AG10803 (cell line): ENCODE data around the gene VWA8.

Source experiments
- DNase-seq: peaks from one replicate; pipeline ENCODE4 v3.0.0; 2010; ENCODE audit warnings: low read depth
- H3K4me3 ChIP-seq: 2 replicates; pipeline ENCODE4 v1.5.1; 2011; ENCODE audit warnings: mild to moderate bottlenecking, low read length, control low read depth
- CTCF ChIP-seq: conservative IDR thresholded peaks from 2 replicates; pipeline ENCODE4 v1.5.1; 2011; ENCODE audit warnings: mild to moderate bottlenecking, low read length, control low read depth, inconsistent platforms

Gene VWA8

GRCh38 chr13:41859565-41859964 lies 101.3 kb downstream of the VWA8 start:
- no peak for TF ChIP-seq CTCF
- DNase-seq = no peak
- H3K4me3 ChIP-seq = no peak overlapping the region

- DNase-seq = no peak
- no peak for TF ChIP-seq CTCF
- H3K4me3 ChIP-seq = no peak overlapping the region
These were observed 102.1 kb downstream of the VWA8 start for GRCh38 chr13:41858780-41859179.

- TF ChIP-seq CTCF = no peak
- DNase-seq = no peak
- no peak overlapping the region for H3K4me3 ChIP-seq
These were observed 106.2 kb downstream of the VWA8 start for GRCh38 chr13:41854758-41855157.

GRCh38 chr13:41851351-41851750 lies 109.6 kb downstream of the VWA8 start:
- no peak for DNase-seq
- TF ChIP-seq CTCF = no peak
- no peak overlapping the region for H3K4me3 ChIP-seq

- no peak overlapping the region for H3K4me3 ChIP-seq
- TF ChIP-seq CTCF = no peak; the same call in 1 of the 2 replicates
- DNase-seq = peak; percentile 36
These were observed 112.3 kb downstream of the VWA8 start for GRCh38 chr13:41848435-41849255.

- no peak for TF ChIP-seq CTCF
- H3K4me3 ChIP-seq = no peak overlapping the region
- no peak for DNase-seq
These were observed 113.7 kb downstream of the VWA8 start for GRCh38 chr13:41847216-41847615.

GRCh38 chr13:41842036-41842620 lies 118.8 kb downstream of the VWA8 start:
- DNase-seq = peak; percentile 21
- no peak for TF ChIP-seq CTCF
- no peak overlapping the region for H3K4me3 ChIP-seq
